Measurements from ENCODE around the gene ASB11. TPM values are rescaled to one million over a fixed set of nuclear protein-coding genes. Genes with fewer than 3 reads are reported as not detected.

The ASB11 gene
- not detected in 2 replicates for total RNA-seq

GRCh38 chrX:15315509-15315908, at the start of gene ASB11:
ASB11 (minus strand) TSS chrX:15315640; CDS start chrX:15315605, 35 bp downstream.

GRCh38 chrX:15335135-15336022, 19.9 kb upstream of the ASB11 start, which contains the start of gene PIGA:
PIGA (minus strand) TSS chrX:15335523; CDS start chrX:15331930, 3,593 bp downstream.

GRCh38 chrX:15269618-15270521, 45.6 kb downstream of the ASB11 start, which contains the start of gene ASB9:
ASB9 (minus strand) TSS chrX:15270083; CDS start chrX:15269874, 209 bp downstream.

Other genes starting within 250 kb of the ASB11 start
- 24.5 and 27.0 TPM in 2 replicates for gene ASB9, start 45.6 kb downstream of the ASB11 start, total RNA-seq
- 6.3 and 6.8 TPM in 2 replicates for gene PIGA, start 19.9 kb upstream of the ASB11 start, total RNA-seq
- 0.07 and 0.34 TPM in 2 replicates for gene VEGFD, start 68.8 kb upstream of the ASB11 start, total RNA-seq
- 53.2 and 53.5 TPM in 2 replicates for gene PIR, start 177.7 kb upstream of the ASB11 start, total RNA-seq
- 13.5 and 14.0 TPM in 2 replicates for gene BMX, start 185.2 kb upstream of the ASB11 start, total RNA-seq

Measured in mammary microvascular endothelial cell (primary cell).